Epithelial cell of esophagus (primary cell): ENCODE results near the gene IGLL5.

ENCODE experiments used
- DNase-seq: peaks from one replicate; pipeline ENCODE4 v3.0.0; 2010; ENCODE audit warnings: low read depth
- H3K4me3 ChIP-seq: 2 replicates; pipeline ENCODE4 v1.5.1; 2011; ENCODE audit warnings: mild to moderate bottlenecking, low read length, control low read depth
- CTCF ChIP-seq: IDR thresholded peaks from 2 replicates; pipeline ENCODE4 v1.5.1; 2011; ENCODE audit warnings: low read depth, mild to moderate bottlenecking, low read length, control low read depth, inconsistent platforms; ENCODE audit not compliant: insufficient read depth; ENCODE audit errors: missing control alignments

IGLL5 gene

GRCh38 chr22:22934543-22935055 lies 47.0 kb downstream of the IGLL5 start:
- DNase-seq, result no peak
- no peak for TF ChIP-seq CTCF
- no peak overlapping the region for H3K4me3 ChIP-seq

GRCh38 chr22:22935056-22935545 lies 47.5 kb downstream of the IGLL5 start:
- DNase-seq, result no peak
- H3K4me3 ChIP-seq, result no peak overlapping the region
- TF ChIP-seq CTCF, result no peak

- no peak for TF ChIP-seq CTCF
- no peak for DNase-seq
- no peak overlapping the region for H3K4me3 ChIP-seq
Observed at GRCh38 chr22:22935546-22936157, 48.0 kb downstream of the IGLL5 start.

- no peak overlapping the region for H3K4me3 ChIP-seq
- no peak for DNase-seq
- no peak for TF ChIP-seq CTCF
Observed at GRCh38 chr22:22936180-22936914, 48.7 kb downstream of the IGLL5 start.

GRCh38 chr22:22936915-22937656 lies 49.5 kb downstream of the IGLL5 start:
- no peak for TF ChIP-seq CTCF
- H3K4me3 ChIP-seq, result no peak overlapping the region
- no peak for DNase-seq

- DNase-seq, result no peak
- TF ChIP-seq CTCF, result no peak
- H3K4me3 ChIP-seq, result no peak overlapping the region
Observed at GRCh38 chr22:22937894-22938480, 50.4 kb downstream of the IGLL5 start.
